Activated effector memory CD4-positive, alpha-beta T cell treated with Interleukin-2 at 50 U/mL for 16 hours (primary cell): ENCODE measurements around the gene NEIL1.
"Not testable (repeated sequence)": the region's sequence is repeated elsewhere in the genome, so short reads cannot be mapped to it uniquely, and the experiment has no call there.

Experiments used
- DNase-seq: peaks from one replicate; pipeline ENCODE4 v3.0.0-alpha.2; 2020

NEIL1 gene

DNA sequence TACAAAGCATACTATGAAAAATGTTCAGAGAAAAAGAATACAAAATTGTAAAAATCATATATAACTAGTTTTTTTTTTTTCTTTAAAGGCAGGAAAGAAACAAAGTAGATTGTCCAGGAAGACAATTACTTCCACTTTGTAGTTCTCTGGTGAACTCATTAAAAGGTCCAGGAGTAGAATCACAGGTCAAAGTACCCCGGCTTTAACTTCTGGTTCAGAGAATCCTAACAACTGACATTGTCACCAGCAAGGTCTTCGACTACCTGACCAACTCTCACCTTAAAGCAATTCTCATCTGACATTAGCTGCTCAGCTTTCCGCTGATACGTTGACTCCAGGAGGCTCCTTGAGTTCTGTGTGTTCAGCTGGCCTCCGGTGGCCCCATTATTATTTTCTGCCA lies 37.1 kb downstream of the NEIL1 start:
- not testable (repeated sequence) for DNase-seq

DNA sequence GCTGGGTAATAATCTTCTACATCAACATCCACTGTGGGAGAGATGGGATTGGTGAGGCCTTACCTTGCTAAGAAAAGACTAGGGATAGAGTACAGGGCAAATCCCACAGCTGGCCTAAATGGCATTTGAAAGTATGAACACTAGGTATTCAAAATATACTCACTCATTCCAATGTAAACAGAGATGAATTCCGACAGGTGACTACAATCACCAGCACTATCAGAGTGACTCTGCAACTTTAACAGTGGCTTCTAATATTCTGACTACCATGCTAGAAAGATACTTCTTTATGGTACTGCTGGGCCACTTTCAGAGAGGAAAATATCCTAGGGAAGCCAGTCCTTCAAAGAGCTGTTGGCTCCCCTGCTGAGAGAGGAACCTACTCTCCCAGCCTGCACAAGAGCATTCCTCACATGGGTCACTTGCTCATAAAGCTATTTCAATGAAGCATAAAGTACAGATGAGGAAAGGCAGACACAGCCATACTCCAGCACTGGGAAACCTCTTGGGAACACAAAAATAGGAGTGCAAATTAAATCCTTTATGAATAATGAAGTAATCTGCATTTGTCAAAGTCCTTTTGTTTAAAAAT lies 43.0 kb downstream of the NEIL1 start:
- DNase-seq: no peak

DNA sequence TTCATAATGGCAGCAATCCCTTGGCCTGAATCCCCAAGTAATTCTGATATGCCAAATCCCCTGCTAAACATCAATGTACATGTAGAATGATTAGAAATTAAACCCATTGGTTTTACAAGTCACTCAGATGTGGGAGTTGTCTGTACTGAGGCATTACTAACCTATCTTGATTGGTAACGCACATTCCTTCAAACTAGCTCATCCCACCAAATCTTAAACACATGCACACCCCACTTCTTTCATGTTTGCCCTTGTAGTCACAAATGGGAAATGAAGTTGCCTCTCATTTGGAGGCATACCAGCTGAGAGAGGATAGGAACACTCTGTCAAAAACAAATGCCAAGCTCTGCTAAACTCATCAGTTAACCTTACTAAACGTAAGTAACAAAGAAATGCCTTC lies 50.7 kb downstream of the NEIL1 start:
- no peak for DNase-seq

DNA sequence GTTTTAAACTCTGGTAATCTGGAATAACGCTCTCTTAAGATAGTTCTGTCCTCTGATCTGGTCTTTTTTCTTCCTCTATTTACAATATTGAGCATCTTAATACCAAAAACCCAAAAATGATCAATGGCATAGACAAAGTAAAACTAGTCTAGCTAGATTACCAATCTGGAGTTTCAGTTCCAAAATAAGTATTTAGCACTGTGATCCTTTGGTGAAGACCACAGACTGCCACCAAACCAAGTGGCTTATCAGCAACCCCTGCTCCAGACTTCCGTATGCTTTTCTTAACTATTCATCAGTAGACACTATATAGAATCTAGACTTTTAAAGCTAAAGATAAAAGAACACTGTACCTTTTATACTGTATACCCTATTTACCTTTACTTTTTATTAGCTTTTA lies 57.1 kb downstream of the NEIL1 start:
- no peak for DNase-seq
